Measurements from ENCODE around the gene TRIM8.

Gene TRIM8

DNA sequence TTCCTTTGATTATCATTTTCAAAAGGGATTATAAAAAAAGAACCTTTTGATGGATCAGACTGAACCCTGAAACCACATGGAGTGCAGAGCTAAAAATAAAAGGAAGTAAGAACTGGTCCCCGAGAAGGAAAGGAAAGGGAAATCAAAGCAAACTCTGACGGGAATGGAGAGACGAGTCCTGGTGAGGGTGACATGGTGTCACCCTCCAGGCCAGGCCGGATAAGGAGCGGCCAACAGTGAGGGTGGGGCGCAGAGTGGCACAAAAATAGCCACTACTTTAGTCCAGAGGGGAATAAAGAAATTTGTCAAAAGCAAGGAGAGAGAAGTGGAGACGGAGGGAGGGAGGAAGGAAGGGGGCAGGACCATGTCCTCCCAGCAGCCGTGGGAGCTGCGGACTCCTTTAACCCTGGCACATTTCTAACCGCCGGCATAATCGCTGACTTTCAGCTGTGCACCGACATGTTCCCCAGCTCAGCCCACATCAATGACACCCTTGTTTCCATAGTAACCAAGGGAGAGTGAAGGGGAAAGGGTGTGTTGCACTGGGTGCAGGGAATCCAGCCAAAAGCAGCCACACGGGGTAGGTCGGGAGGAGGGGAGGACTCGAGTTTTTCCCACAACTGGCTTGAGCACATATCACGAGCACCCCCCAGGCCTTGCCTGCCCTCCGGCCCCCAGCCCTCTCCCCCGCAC lies 29.7 kb downstream of the TRIM8 start:
- peak; percentile 94 for ATAC-seq
- DNase-seq, result peak; percentile 68

GRCh38 chr10:102674566-102674965 lies 30.3 kb downstream of the TRIM8 start:
- H3K27me3 Mint-ChIP-seq, result no peaks in the 10 kb centered on the region
- peaks cover 41% of the 10 kb centered on the region for H3K4me1 Mint-ChIP-seq
- ATAC-seq (no peak), DNase-seq (no peak)
- no peaks in the 10 kb centered on the region for H3K9me3 Mint-ChIP-seq
- H3K36me3 Mint-ChIP-seq (ENCODE audit: low read depth), result no peaks in the 10 kb centered on the region
- no peak overlapping the region for H3K4me3 Mint-ChIP-seq
- H3K27ac Mint-ChIP-seq, result no peak overlapping the region

More for the DNA sequence above, 29.7 kb downstream of the TRIM8 start:
- Mint-ChIP-seq H3K4me3 (peak overlapping the region; percentile 81), H3K9me3 (no peaks in the 10 kb centered on the region), H3K27ac (peak overlapping the region; percentile 84), H3K4me1 (peaks cover 41% of the 10 kb centered on the region), H3K27me3 (no peaks in the 10 kb centered on the region), H3K36me3 (ENCODE audit: low read depth) (no peaks in the 10 kb centered on the region)

DNA sequence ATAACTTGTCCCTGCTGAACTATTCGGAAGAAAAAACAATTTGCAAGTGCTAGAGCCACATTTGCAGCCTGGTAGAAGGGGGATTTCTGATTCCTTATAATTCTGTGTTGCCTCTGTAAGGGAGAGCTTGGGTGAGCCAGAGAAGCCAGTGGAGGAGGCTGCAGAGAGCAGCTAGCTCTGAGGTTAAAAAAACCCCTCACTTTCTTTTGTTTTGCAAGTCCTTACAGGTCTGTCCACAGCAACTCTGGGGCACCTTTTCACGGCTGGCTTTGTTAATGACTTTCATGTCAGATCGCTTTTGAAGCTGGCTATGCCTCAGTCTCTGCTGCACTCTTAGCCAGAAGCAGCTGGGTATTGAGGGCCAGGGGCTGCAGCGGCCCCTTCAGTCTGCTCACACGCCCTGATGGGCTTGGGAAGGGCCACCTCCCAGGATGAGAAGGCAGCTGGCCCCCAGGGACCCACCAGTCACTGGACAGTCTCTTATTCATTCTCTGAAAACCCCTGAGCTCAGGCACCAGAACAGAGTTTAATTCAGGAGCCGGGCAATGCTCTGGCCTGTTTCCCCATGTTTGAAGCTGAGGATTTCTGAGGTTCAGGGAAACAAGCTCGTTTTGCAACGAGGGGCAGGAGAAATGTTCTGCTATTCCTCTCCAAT lies 30.9 kb downstream of the TRIM8 start:
- Mint-ChIP-seq H3K27ac (no peak overlapping the region), H3K36me3 (ENCODE audit: low read depth) (no peaks in the 10 kb centered on the region), H3K4me3 (no peak overlapping the region), H3K27me3 (no peaks in the 10 kb centered on the region), H3K9me3 (no peaks in the 10 kb centered on the region), H3K4me1 (peaks cover 41% of the 10 kb centered on the region)
- DNase-seq (no peak), ATAC-seq (no peak)

GRCh38 chr10:102675666-102676533 lies 31.6 kb downstream of the TRIM8 start:
- H3K9me3 Mint-ChIP-seq, result no peaks in the 10 kb centered on the region
- DNase-seq (no peak), ATAC-seq (no peak)
- peaks cover 41% of the 10 kb centered on the region for H3K4me1 Mint-ChIP-seq
- H3K4me3 Mint-ChIP-seq, result no peak overlapping the region
- H3K36me3 Mint-ChIP-seq (ENCODE audit: low read depth), result no peaks in the 10 kb centered on the region
- H3K27ac Mint-ChIP-seq, result no peak overlapping the region
- H3K27me3 Mint-ChIP-seq, result no peaks in the 10 kb centered on the region

DNA sequence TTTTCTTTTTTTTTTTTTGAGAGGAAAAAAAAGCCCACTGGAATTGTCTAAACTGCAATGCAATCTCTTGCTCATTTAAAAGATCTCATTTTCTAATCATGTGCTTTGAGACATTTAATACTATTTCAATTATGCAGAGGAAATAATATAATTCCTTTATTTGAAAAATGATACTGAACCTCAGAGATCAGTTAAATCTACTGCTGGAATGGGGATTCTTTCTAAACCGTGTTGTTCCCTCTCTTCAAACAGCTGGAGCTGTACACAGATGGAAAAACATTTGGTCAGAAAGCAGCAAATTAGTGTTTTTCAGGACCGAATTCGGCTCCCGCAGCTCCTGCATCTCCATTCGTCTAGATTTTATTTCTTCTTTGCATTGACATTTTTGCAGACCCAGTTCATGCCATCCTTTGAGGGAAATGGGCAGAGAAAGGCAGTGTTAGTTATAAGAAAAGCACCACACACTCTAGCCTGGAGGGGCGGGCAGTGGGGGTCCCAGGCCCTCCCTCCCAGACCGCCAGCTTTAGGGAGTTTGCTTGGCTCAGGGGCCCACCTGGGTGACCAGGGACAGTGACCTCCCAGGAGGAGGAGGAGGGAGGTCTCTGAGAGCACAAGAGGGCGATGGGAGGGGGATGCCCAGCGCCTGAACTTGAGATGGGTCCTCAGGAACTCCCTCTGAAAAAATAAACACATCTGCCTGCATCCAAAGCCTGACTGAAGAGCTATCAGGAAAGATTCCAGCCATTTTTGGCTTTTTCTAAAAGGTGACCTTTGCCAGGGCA lies 32.4 kb downstream of the TRIM8 start:
- DNase-seq, result no peak
- Mint-ChIP-seq H3K36me3 (ENCODE audit: low read depth) (peaks cover 2% of the 10 kb centered on the region), H3K27me3 (no peaks in the 10 kb centered on the region), H3K4me3 (no peak overlapping the region), H3K4me1 (peaks cover 46% of the 10 kb centered on the region), H3K27ac (no peak overlapping the region), H3K9me3 (no peaks in the 10 kb centered on the region)
- no peak for ATAC-seq

GRCh38 chr10:102677331-102678067 lies 33.2 kb downstream of the TRIM8 start:
- Mint-ChIP-seq H3K9me3 (no peaks in the 10 kb centered on the region), H3K4me1 (peaks cover 53% of the 10 kb centered on the region), H3K36me3 (ENCODE audit: low read depth) (peaks cover 7% of the 10 kb centered on the region), H3K4me3 (no peak overlapping the region), H3K27ac (no peak overlapping the region), H3K27me3 (no peaks in the 10 kb centered on the region)
- ATAC-seq, result no peak
- DNase-seq, result no peak

GRCh38 chr10:102678068-102678400 lies 33.8 kb downstream of the TRIM8 start:
- peaks cover 53% of the 10 kb centered on the region for H3K4me1 Mint-ChIP-seq
- ATAC-seq, result no peak
- no peaks in the 10 kb centered on the region for H3K9me3 Mint-ChIP-seq
- no peak overlapping the region for H3K4me3 Mint-ChIP-seq
- H3K27ac Mint-ChIP-seq, result no peak overlapping the region
- peaks cover 8% of the 10 kb centered on the region for H3K36me3 Mint-ChIP-seq (ENCODE audit: low read depth)
- no peaks in the 10 kb centered on the region for H3K27me3 Mint-ChIP-seq
- no peak for DNase-seq

- H3K4me1 Mint-ChIP-seq, result peaks cover 46% of the 10 kb centered on the region
- no peaks in the 10 kb centered on the region for H3K27me3 Mint-ChIP-seq
- peaks cover 8% of the 10 kb centered on the region for H3K36me3 Mint-ChIP-seq (ENCODE audit: low read depth)
- H3K27ac Mint-ChIP-seq, result no peak overlapping the region
- peak; percentile 20 for ATAC-seq
- peak; percentile 56 for DNase-seq
- no peak overlapping the region for H3K4me3 Mint-ChIP-seq
- H3K9me3 Mint-ChIP-seq, result no peaks in the 10 kb centered on the region
These were observed 34.6 kb downstream of the TRIM8 start for GRCh38 chr10:102678842-102679289.

DNA sequence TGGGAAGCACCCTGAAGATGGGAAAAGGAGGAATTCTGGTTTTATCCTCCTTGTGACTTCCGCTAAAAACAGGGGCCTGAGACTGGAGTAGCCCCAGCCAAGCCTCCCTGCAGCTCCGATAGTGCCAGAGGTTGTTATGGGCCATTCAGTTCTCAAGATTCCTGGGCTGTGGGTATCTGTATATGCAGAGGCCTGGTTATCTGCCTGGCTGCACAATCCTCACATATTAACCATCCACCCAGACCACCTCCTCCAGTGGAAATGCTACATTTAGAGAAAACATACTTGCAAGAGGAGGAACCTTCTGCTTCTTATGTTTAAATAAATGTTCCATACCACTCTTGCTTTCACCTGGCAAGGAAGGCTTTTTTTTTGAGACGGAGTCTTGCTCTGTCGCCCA lies 35.3 kb downstream of the TRIM8 start:
- Mint-ChIP-seq H3K9me3 (no peaks in the 10 kb centered on the region), H3K36me3 (ENCODE audit: low read depth) (peaks cover 8% of the 10 kb centered on the region), H3K4me1 (peaks cover 39% of the 10 kb centered on the region), H3K4me3 (no peak overlapping the region), H3K27ac (no peak overlapping the region), H3K27me3 (no peaks in the 10 kb centered on the region)
- ATAC-seq (no peak), DNase-seq (no peak)

- Mint-ChIP-seq H3K4me3 (no peak overlapping the region), H3K27me3 (no peaks in the 10 kb centered on the region), H3K4me1 (peaks cover 18% of the 10 kb centered on the region), H3K36me3 (ENCODE audit: low read depth) (peaks cover 13% of the 10 kb centered on the region), H3K27ac (no peak overlapping the region), H3K9me3 (no peaks in the 10 kb centered on the region)
- DNase-seq, result no peak
- no peak for ATAC-seq
These were observed 37.4 kb downstream of the TRIM8 start for GRCh38 chr10:102681696-102682095.

DNA sequence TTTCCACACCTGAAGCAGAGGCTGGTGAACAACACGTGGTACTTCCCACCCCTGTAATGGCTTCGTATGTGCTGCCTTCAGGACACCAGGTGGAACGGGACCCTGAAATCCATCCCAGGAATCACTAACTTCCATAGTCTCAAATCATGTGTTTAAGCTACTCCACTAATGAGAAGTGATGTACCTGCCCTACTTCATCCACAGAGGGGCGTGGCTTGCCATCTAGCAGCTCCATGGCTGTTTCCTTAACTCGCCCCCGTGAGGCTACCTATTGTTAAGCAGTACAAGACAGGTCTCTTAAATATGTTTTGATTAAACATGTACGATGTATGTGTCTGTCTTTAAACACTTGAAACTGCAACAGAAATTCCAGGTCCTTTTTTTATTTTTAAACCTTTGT lies 38.1 kb downstream of the TRIM8 start:
- Mint-ChIP-seq H3K27me3 (no peaks in the 10 kb centered on the region), H3K27ac (no peak overlapping the region), H3K9me3 (no peaks in the 10 kb centered on the region), H3K4me1 (peaks cover 12% of the 10 kb centered on the region), H3K4me3 (no peak overlapping the region), H3K36me3 (ENCODE audit: low read depth) (peaks cover 13% of the 10 kb centered on the region)
- DNase-seq (no peak), ATAC-seq (no peak)

DNA sequence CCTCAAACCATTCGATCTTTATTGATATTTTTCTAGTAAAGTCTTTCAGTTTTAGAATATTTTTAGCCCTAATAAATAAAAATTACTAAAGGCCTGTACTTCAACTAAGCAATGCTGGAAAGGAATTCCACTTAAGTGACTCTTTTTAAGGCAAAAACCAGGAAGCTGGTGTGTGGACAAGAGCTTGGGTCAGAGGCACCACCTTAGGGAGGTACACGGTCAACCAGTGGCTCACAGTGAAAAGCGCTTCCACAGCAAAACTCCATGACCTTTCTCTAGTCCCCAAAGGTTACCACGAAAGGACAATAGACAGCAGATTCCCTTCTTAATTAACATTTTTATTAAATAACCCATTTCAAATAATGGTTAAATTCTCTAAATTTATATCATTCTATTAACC lies 38.7 kb downstream of the TRIM8 start:
- Mint-ChIP-seq H3K9me3 (no peaks in the 10 kb centered on the region), H3K4me3 (no peak overlapping the region), H3K4me1 (peaks cover 12% of the 10 kb centered on the region), H3K36me3 (ENCODE audit: low read depth) (peaks cover 13% of the 10 kb centered on the region), H3K27me3 (no peaks in the 10 kb centered on the region), H3K27ac (no peak overlapping the region)
- DNase-seq, result no peak
- no peak for ATAC-seq

- H3K4me3 Mint-ChIP-seq, result no peak overlapping the region
- H3K27me3 Mint-ChIP-seq, result no peaks in the 10 kb centered on the region
- no peak overlapping the region for H3K27ac Mint-ChIP-seq
- H3K4me1 Mint-ChIP-seq, result peaks cover 12% of the 10 kb centered on the region
- H3K36me3 Mint-ChIP-seq (ENCODE audit: low read depth), result peaks cover 13% of the 10 kb centered on the region
- ATAC-seq (no peak), DNase-seq (no peak)
- H3K9me3 Mint-ChIP-seq, result no peaks in the 10 kb centered on the region
These were observed 39.5 kb downstream of the TRIM8 start for GRCh38 chr10:102683736-102684135.
